WTC11 (cell line): ENCODE measurements around the gene FOXP1. TPM values are rescaled to one million over a fixed set of nuclear protein-coding genes. Genes with fewer than 3 reads are reported as not detected.
"Not testable (repeated sequence)": the region's sequence is repeated elsewhere in the genome, so short reads cannot be mapped to it uniquely, and the experiment has no call there.

ENCODE experiments used
- ATAC-seq: fragments of 200-7000 bp; cut with Tn5 transposase; 2 replicates; pipeline ENCODE4 v1.10.0; 2021; ENCODE audit warnings: mild to moderate bottlenecking, moderate library complexity
- CTCF ChIA-PET: fragments of 300-600 bp; sonication (Branson Sonifier 250); formaldehyde crosslinking; loops from one replicate; lab custom pipeline; 2021; ENCODE audit warnings: antibody characterized with exemption; lab: Charles Lee
- POLR2A ChIA-PET: fragments of 350-600 bp; sonication (Branson Sonifier 250); formaldehyde crosslinking; loops from one replicate; lab custom pipeline; 2021; ENCODE audit warnings: antibody characterized with exemption; lab: Charles Lee
- DNase-seq: peaks from one replicate; pipeline ENCODE4 v3.0.0; 2021; ENCODE audit warnings: low spot score
- H3K27ac Mint-ChIP-seq: 2 replicates; pipeline ENCODE4 v1.8.0; 2021; ENCODE audit warnings: mixed read lengths
- H3K27me3 Mint-ChIP-seq: 2 replicates; pipeline ENCODE4 v1.8.0; 2021; ENCODE audit warnings: low read depth, mild to moderate bottlenecking, moderate library complexity, mixed read lengths
- H3K36me3 Mint-ChIP-seq: 2 replicates; pipeline ENCODE4 v1.8.0; 2021; ENCODE audit warnings: mixed read lengths
- H3K4me1 Mint-ChIP-seq: 2 replicates; pipeline ENCODE4 v1.8.0; 2022; ENCODE audit warnings: mixed read lengths
- H3K4me3 Mint-ChIP-seq: 2 replicates; pipeline ENCODE4 v1.8.0; 2021; ENCODE audit warnings: mild to moderate bottlenecking, moderate library complexity, mixed read lengths
- H3K9me3 Mint-ChIP-seq: 2 replicates; pipeline ENCODE4 v1.8.0; 2021; ENCODE audit warnings: mixed read lengths
- ARID4B ChIP-seq: sonication (generic); formaldehyde crosslinking; IDR thresholded peaks from 2 replicates; pipeline ENCODE4 v1.8.0; 2023; ENCODE audit warnings: missing genetic modification reagents, mild to moderate bottlenecking, borderline replicate concordance
- ATF1 ChIP-seq: sonication (generic); formaldehyde crosslinking; IDR thresholded peaks from 2 replicates; pipeline ENCODE4 v1.8.1; 2023; ENCODE audit warnings: mild to moderate bottlenecking, moderate library complexity, missing genetic modification reagents
- CDX4 ChIP-seq: fragments of 250-450 bp; sonication (Bioruptor Pico); IDR thresholded peaks from 2 replicates; pipeline ENCODE4 v1.9.0; 2021; ENCODE audit warnings: moderate library complexity, mild to moderate bottlenecking, inconsistent platforms, borderline replicate concordance
- EMX1 ChIP-seq: fragments of 250-450 bp; sonication (Bioruptor Pico); IDR thresholded peaks from 2 replicates; pipeline ENCODE4 v1.8.0; 2021; ENCODE audit warnings: mild to moderate bottlenecking
- ESRRA ChIP-seq: sonication (generic); formaldehyde crosslinking; IDR thresholded peaks from 2 replicates; pipeline ENCODE4 v1.8.1; 2022; ENCODE audit warnings: mild to moderate bottlenecking, missing genetic modification reagents, borderline replicate concordance
- FOXK1 ChIP-seq: sonication (generic); formaldehyde crosslinking; IDR thresholded peaks from 2 replicates; pipeline ENCODE4 v1.8.0; 2022; ENCODE audit warnings: mild to moderate bottlenecking, moderate library complexity, missing genetic modification reagents
- FOXP1 ChIP-seq: sonication (generic); formaldehyde crosslinking; IDR thresholded peaks from 2 replicates; pipeline ENCODE4 v1.8.0; 2022; ENCODE audit warnings: missing genetic modification reagents, mild to moderate bottlenecking, moderate library complexity, borderline replicate concordance
- NFYB ChIP-seq: sonication (generic); formaldehyde crosslinking; conservative IDR thresholded peaks from 2 replicates; pipeline ENCODE4 v1.8.0; 2022; ENCODE audit warnings: low read depth, missing genetic modification reagents
- NR1H2 ChIP-seq: sonication (generic); formaldehyde crosslinking; IDR thresholded peaks from 2 replicates; pipeline ENCODE4 v1.9.0; 2021; ENCODE audit warnings: mild to moderate bottlenecking, moderate library complexity, missing genetic modification reagents
- NR2C2 ChIP-seq: sonication (generic); formaldehyde crosslinking; IDR thresholded peaks from 2 replicates; pipeline ENCODE4 v1.8.0; 2022; ENCODE audit warnings: mild to moderate bottlenecking, missing genetic modification reagents
- NR3C1 ChIP-seq: sonication (generic); formaldehyde crosslinking; conservative IDR thresholded peaks from 2 replicates; pipeline ENCODE4 v1.8.1; 2023; ENCODE audit warnings: low read depth, mild to moderate bottlenecking, missing genetic modification reagents
- PRRX2 ChIP-seq: fragments of 250-450 bp; sonication (Bioruptor Pico); IDR thresholded peaks from 2 replicates; pipeline ENCODE4 v1.8.0; 2021; ENCODE audit warnings: mild to moderate bottlenecking
- RORB ChIP-seq: fragments of 250-450 bp; sonication (Bioruptor Pico); IDR thresholded peaks from 2 replicates; pipeline ENCODE4 v1.9.0; 2021; ENCODE audit warnings: mild to moderate bottlenecking
- TCF7 ChIP-seq: sonication (generic); formaldehyde crosslinking; IDR thresholded peaks from 2 replicates; pipeline ENCODE4 v1.8.0; 2022; ENCODE audit warnings: mild to moderate bottlenecking, low read depth, missing genetic modification reagents, moderate library complexity
- ZBTB21 ChIP-seq: sonication (generic); formaldehyde crosslinking; IDR thresholded peaks from 2 replicates; pipeline ENCODE4 v1.8.1; 2023; ENCODE audit warnings: mild to moderate bottlenecking, missing genetic modification reagents, borderline replicate concordance
- total RNA-seq: library from RNA; stranded (reverse); gene quantifications from 3 replicates; pipeline ENCODE4 v1.2.3, GENCODE V29; 2021
- TF ChIP-seq, protein P1 (sequence below): sonication (generic); formaldehyde crosslinking; IDR thresholded peaks from 2 replicates; pipeline ENCODE4 v1.8.0; 2022; ENCODE audit warnings: missing genetic modification reagents
- TF ChIP-seq, protein P2 (sequence below): sonication (generic); formaldehyde crosslinking; IDR thresholded peaks from 2 replicates; pipeline ENCODE4 v1.8.1; 2022; ENCODE audit warnings: missing genetic modification reagents, borderline replicate concordance
- TF ChIP-seq, protein P3 (sequence below): sonication (generic); formaldehyde crosslinking; IDR thresholded peaks from 2 replicates; pipeline ENCODE4 v1.8.1; 2023; ENCODE audit warnings: mild to moderate bottlenecking, missing genetic modification reagents

The FOXP1 gene
- total RNA-seq, 1 experiment from 2014 or later = 25.8 TPM

- DNase-seq (no peak), ATAC-seq (no peak)
- H3K27ac Mint-ChIP-seq = no peak overlapping the region
- H3K4me3 Mint-ChIP-seq = no peak overlapping the region
- ChIA-PET CTCF (no interaction called here), POLR2A (no interaction called here)
- H3K4me1 Mint-ChIP-seq = no peaks in the 10 kb centered on the region
- TF ChIP-seq NFYB (no peak), NR1H2 (CRISPR knock-in tag) (no peak), FOXP1 (CRISPR knock-in tag) (no peak), NR3C1 (no peak), ARID4B (CRISPR knock-in tag) (no peak), TCF7 (no peak), NR2C2 (CRISPR knock-in tag) (no peak), ESRRA (CRISPR knock-in tag) (no peak), EMX1 (CRISPR knock-in tag) (no peak), ZBTB21 (no peak), ATF1 (CRISPR knock-in tag) (no peak), PRRX2 (CRISPR knock-in tag) (no peak), FOXK1 (CRISPR knock-in tag) (no peak), RORB (CRISPR knock-in tag) (no peak), CDX4 (CRISPR knock-in tag) (no peak)
- TF ChIP-seq, protein P1, sequence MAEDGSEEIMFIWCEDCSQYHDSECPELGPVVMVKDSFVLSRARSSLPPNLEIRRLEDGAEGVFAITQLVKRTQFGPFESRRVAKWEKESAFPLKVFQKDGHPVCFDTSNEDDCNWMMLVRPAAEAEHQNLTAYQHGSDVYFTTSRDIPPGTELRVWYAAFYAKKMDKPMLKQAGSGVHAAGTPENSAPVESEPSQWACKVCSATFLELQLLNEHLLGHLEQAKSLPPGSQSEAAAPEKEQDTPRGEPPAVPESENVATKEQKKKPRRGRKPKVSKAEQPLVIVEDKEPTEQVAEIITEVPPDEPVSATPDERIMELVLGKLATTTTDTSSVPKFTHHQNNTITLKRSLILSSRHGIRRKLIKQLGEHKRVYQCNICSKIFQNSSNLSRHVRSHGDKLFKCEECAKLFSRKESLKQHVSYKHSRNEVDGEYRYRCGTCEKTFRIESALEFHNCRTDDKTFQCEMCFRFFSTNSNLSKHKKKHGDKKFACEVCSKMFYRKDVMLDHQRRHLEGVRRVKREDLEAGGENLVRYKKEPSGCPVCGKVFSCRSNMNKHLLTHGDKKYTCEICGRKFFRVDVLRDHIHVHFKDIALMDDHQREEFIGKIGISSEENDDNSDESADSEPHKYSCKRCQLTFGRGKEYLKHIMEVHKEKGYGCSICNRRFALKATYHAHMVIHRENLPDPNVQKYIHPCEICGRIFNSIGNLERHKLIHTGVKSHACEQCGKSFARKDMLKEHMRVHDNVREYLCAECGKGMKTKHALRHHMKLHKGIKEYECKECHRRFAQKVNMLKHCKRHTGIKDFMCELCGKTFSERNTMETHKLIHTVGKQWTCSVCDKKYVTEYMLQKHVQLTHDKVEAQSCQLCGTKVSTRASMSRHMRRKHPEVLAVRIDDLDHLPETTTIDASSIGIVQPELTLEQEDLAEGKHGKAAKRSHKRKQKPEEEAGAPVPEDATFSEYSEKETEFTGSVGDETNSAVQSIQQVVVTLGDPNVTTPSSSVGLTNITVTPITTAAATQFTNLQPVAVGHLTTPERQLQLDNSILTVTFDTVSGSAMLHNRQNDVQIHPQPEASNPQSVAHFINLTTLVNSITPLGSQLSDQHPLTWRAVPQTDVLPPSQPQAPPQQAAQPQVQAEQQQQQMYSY = no peak
- TF ChIP-seq, protein P2, sequence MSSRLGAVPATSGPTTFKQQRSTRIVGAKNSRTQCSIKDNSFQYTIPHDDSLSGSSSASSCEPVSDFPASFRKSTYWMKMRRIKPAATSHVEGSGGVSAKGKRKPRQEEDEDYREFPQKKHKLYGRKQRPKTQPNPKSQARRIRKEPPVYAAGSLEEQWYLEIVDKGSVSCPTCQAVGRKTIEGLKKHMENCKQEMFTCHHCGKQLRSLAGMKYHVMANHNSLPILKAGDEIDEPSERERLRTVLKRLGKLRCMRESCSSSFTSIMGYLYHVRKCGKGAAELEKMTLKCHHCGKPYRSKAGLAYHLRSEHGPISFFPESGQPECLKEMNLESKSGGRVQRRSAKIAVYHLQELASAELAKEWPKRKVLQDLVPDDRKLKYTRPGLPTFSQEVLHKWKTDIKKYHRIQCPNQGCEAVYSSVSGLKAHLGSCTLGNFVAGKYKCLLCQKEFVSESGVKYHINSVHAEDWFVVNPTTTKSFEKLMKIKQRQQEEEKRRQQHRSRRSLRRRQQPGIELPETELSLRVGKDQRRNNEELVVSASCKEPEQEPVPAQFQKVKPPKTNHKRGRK (CRISPR knock-in tag) = no peak
- TF ChIP-seq, protein P3, sequence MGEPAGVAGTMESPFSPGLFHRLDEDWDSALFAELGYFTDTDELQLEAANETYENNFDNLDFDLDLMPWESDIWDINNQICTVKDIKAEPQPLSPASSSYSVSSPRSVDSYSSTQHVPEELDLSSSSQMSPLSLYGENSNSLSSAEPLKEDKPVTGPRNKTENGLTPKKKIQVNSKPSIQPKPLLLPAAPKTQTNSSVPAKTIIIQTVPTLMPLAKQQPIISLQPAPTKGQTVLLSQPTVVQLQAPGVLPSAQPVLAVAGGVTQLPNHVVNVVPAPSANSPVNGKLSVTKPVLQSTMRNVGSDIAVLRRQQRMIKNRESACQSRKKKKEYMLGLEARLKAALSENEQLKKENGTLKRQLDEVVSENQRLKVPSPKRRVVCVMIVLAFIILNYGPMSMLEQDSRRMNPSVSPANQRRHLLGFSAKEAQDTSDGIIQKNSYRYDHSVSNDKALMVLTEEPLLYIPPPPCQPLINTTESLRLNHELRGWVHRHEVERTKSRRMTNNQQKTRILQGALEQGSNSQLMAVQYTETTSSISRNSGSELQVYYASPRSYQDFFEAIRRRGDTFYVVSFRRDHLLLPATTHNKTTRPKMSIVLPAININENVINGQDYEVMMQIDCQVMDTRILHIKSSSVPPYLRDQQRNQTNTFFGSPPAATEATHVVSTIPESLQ (CRISPR knock-in tag) = no peak
- H3K9me3 Mint-ChIP-seq = peaks cover 16% of the 10 kb centered on the region
- H3K27me3 Mint-ChIP-seq = no peaks in the 10 kb centered on the region
- peaks cover 24% of the 10 kb centered on the region for H3K36me3 Mint-ChIP-seq
Observed at GRCh38 chr3:71016178-71016845, 567.2 kb downstream of the FOXP1 start.

- H3K4me3 Mint-ChIP-seq, POLR2A ChIA-PET, ATAC-seq, H3K27me3 Mint-ChIP-seq, CTCF ChIA-PET, H3K27ac Mint-ChIP-seq, H3K4me1 Mint-ChIP-seq, DNase-seq: not testable (repeated sequence)
- peaks cover 16% of the 10 kb centered on the region for H3K9me3 Mint-ChIP-seq
- peaks cover 24% of the 10 kb centered on the region for H3K36me3 Mint-ChIP-seq
Observed at GRCh38 chr3:71014616-71015015, 568.9 kb downstream of the FOXP1 start.
